CD14-positive monocyte (primary cell): ENCODE data around the gene OLFM1. TPM values are rescaled to one million over a fixed set of nuclear protein-coding genes. Genes with fewer than 3 reads are reported as not detected.

Experiments used
- DNase-seq, 3 donors: peaks; one replicate each; pipeline ENCODE4 v3.0.0-alpha.2; 2011 to 2022
- H2AFZ ChIP-seq: 2 replicates; pipeline ENCODE4 v1.6.0; 2012; ENCODE audit warnings: mild to moderate bottlenecking, low read depth, low read length, inconsistent platforms; ENCODE audit not compliant: insufficient read depth, poor library complexity, severe bottlenecking
- H3K27ac ChIP-seq, 2 donors: 1 replicate in 1 of 2; 2 replicates in 1 of 2; pipeline ENCODE4 v1.5.1; 2012 to 2013; ENCODE audit warnings: low read length in 2 of 2, control low read depth in 1 of 2, inconsistent platforms in 1 of 2, low read depth in 1 of 2, mild to moderate bottlenecking in 1 of 2
- H3K27me3 ChIP-seq, 2 donors: one replicate each; pipeline versions ENCODE4 v1.6.0 to v1.6.1; 2011 to 2013; ENCODE audit warnings: low read length in 2 of 2; ENCODE audit not compliant: control insufficient read depth in 2 of 2, insufficient read depth in 2 of 2
- H3K36me3 ChIP-seq, 2 donors: replicated peaks in 1 of 2; 1 replicate in 1 of 2; 2 replicates in 1 of 2; pipeline versions ENCODE4 v1.5.1 to v1.6.1; 2012 to 2013; ENCODE audit warnings: low read length in 2 of 2, control low read depth in 1 of 2, inconsistent platforms in 1 of 2, mild to moderate bottlenecking in 1 of 2; ENCODE audit not compliant: insufficient read depth in 2 of 2, control insufficient read depth in 1 of 2
- H3K4me1 ChIP-seq, 2 donors: 1 replicate in 1 of 2; 2 replicates in 1 of 2; pipeline versions ENCODE4 v1.5.1 to v1.6.1; 2012 to 2013; ENCODE audit warnings: low read length in 2 of 2, control low read depth in 1 of 2, inconsistent platforms in 1 of 2, mild to moderate bottlenecking in 1 of 2, moderate library complexity in 1 of 2; ENCODE audit not compliant: insufficient read depth in 2 of 2, control insufficient read depth in 1 of 2
- H3K4me2 ChIP-seq: replicated peaks from 2 replicates; pipeline ENCODE3; 2012; ENCODE audit warnings: low read length, moderate library complexity, mild to moderate bottlenecking; ENCODE audit not compliant: poor library complexity, severe bottlenecking; ENCODE audit errors: extremely low read depth
- H3K4me3 ChIP-seq, 3 experiments: fragments of 200-600 bp in 1 of 3; sonication (generic) in 1 of 3; replicated peaks in 1 of 3; 1 replicate in 2 of 3; 2 replicates in 1 of 3; pipeline ENCODE4 v1.5.1; 2011 to 2013; ENCODE audit warnings: low read length in 3 of 3, mild to moderate bottlenecking in 3 of 3, control low read depth in 2 of 3, low read depth in 2 of 3, inconsistent platforms in 1 of 3, moderate library complexity in 1 of 3
- H3K79me2 ChIP-seq: 2 replicates; pipeline ENCODE4 v1.6.0; 2012; ENCODE audit warnings: mild to moderate bottlenecking, control low read depth, inconsistent platforms, low read length, moderate library complexity; ENCODE audit not compliant: insufficient read depth
- H3K9ac ChIP-seq: 2 replicates; pipeline ENCODE4 v1.6.0; 2017; ENCODE audit warnings: low read length, mild to moderate bottlenecking; ENCODE audit not compliant: insufficient read depth, poor library complexity, severe bottlenecking
- H3K9me3 ChIP-seq, 2 donors: replicated peaks in 1 of 2; 1 replicate in 1 of 2; 2 replicates in 1 of 2; pipeline versions ENCODE4 v1.5.1 to v1.6.1; 2012 to 2013; ENCODE audit warnings: low read length in 2 of 2, control low read depth in 1 of 2; ENCODE audit not compliant: control insufficient read depth in 1 of 2, insufficient read depth in 1 of 2
- H4K20me1 ChIP-seq: 2 replicates; pipeline ENCODE4 v1.6.0; 2012; ENCODE audit warnings: mild to moderate bottlenecking, low read length, control low read depth, moderate library complexity; ENCODE audit not compliant: insufficient read depth
- H3K27ac Mint-ChIP-seq, 7 donors: one replicate each; pipeline ENCODE4 v1.8.0; 2020; ENCODE audit warnings: mild to moderate bottlenecking in 7 of 7, mixed read lengths in 7 of 7, moderate library complexity in 6 of 7, inconsistent platforms in 2 of 7
- H3K27me3 Mint-ChIP-seq, 3 donors: one replicate each; pipeline ENCODE4 v1.8.0; 2021 to 2022; ENCODE audit warnings: low read depth in 3 of 3, mild to moderate bottlenecking in 3 of 3, mixed read lengths in 3 of 3, moderate library complexity in 3 of 3, inconsistent platforms in 1 of 3
- H3K36me3 Mint-ChIP-seq, 2 donors: one replicate each; pipeline ENCODE4 v1.8.0; 2020; ENCODE audit warnings: mixed read lengths in 2 of 2, inconsistent platforms in 1 of 2, mild to moderate bottlenecking in 1 of 2
- H3K4me1 Mint-ChIP-seq: one replicate; pipeline ENCODE4 v1.8.0; 2020; ENCODE audit warnings: mild to moderate bottlenecking, mixed read lengths
- H3K4me3 Mint-ChIP-seq, 2 donors: one replicate each; pipeline ENCODE4 v1.8.0; 2020; ENCODE audit warnings: mild to moderate bottlenecking in 2 of 2, mixed read lengths in 2 of 2, moderate library complexity in 1 of 2
- H3K9me3 Mint-ChIP-seq, 7 donors: one replicate each; pipeline ENCODE4 v1.8.0; 2020 to 2022; ENCODE audit warnings: mixed read lengths in 7 of 7, mild to moderate bottlenecking in 6 of 7, moderate library complexity in 6 of 7, inconsistent platforms in 2 of 7
- CTCF ChIP-seq: fragments of 200-600 bp; IDR thresholded peaks from one replicate; pipeline ENCODE4 v1.8.0; 2022; ENCODE audit warnings: antibody characterized with exemption, mild to moderate bottlenecking
- WGBS: methylation state at CpG from one replicate; pipeline ENCODE4 v1.1.5; 2013; ENCODE audit warnings: missing lambda C conversion rate; ENCODE audit not compliant: insufficient coverage; 5-methylcytosine and 5-hydroxymethylcytosine counted together
- intact Hi-C, 2 donors: fragments of 100-400 bp; cut with micrococcal nuclease; formaldehyde crosslinking; loops; one replicate each; pipeline versions ENCODE4 v1.15.0 to v1.15.1; 2023
- polyA plus RNA-seq, 3 donors: library from polyadenylated mRNA; depleted of rRNA in 1 of 3; unstranded in 2 of 3; stranded (reverse) in 1 of 3; fragments of 300-500 nt in 2 of 3; fragments of >200 nt in 1 of 3; fragmentation: Illumina TruSeq in 2 of 3; gene quantifications; 1 replicate in 2 of 3; 2 replicates in 1 of 3; pipeline ENCODE4 v1.2.3, GENCODE V29; 2012 to 2021

OLFM1 gene
- polyA plus RNA-seq, 3 donors, result 7.6 to 10.9 (median 9.4) TPM

GRCh38 chr9:135146241-135146640 is 58.8 kb downstream of the OLFM1 start:
- DNase-seq, result no peak
- no peaks in the 10 kb centered on the region for H3K4me1 ChIP-seq
- no peak overlapping the region for H2AFZ ChIP-seq
- Mint-ChIP-seq H3K36me3 (no peaks in the 10 kb centered on the region), H3K4me3 (no peak overlapping the region), H3K4me1 (no peaks in the 10 kb centered on the region), H3K27me3 (peaks cover 0 to 10% (median 8%) of the 10 kb centered on the region in 3 donors), H3K27ac (no peak overlapping the region), H3K9me3 (peaks cover 2 to 12% (median 6%) of the 10 kb centered on the region in 7 donors)
- H3K9ac ChIP-seq, result no peak overlapping the region
- peaks cover 0 to 8% of the 10 kb centered on the region in 2 donors for H3K9me3 ChIP-seq
- no peaks in the 10 kb centered on the region for H4K20me1 ChIP-seq
- H3K4me2 ChIP-seq, result no peak overlapping the region
- intact Hi-C loops, result no loop called here
- no peak overlapping the region for H3K27ac ChIP-seq
- no peak for TF ChIP-seq CTCF
- no peaks in the 10 kb centered on the region for H3K79me2 ChIP-seq
- no peaks in the 10 kb centered on the region for H3K27me3 ChIP-seq
- H3K4me3 ChIP-seq, result no peak overlapping the region
- no peaks in the 10 kb centered on the region for H3K36me3 ChIP-seq
- WGBS, result 85% methylated on average over 3 of the region's 4 CpGs

DNA sequence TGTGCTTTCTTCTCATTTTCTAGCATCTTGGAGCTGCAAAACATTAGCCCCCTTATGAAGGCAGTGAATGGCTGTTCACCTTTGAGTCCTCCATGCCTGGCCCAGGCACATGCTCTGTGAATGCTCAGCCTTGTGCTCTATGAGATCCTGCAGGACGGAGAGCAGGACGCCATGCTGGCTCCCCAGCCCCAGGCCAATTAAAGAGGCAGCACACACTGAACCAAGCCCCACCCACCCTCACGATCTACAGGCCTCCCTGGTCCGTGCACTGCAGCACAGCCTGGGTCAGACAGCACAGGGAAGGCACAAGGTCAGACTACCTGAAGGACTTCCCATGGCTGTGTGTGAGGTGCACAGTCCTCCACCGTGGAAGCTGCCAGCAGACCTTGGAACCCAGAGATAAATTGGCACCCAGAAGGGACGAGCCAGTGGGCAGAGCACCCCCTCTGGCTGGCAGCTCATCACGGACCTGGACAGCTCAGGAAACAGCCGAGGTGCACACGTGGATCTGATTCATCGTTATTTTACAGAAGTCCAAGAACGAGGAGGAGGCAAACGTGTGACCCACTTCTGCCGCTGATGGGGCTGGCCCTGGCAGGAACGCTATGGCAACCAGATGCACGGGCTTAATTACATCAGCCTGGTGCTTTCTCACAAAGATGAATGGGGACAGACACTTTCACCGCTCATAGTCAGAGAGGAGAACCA is 59.5 kb downstream of the OLFM1 start:
- 78% methylated on average over 14 of the region's 16 CpGs for WGBS
- H3K27ac ChIP-seq, result no peak overlapping the region
- H3K27me3 ChIP-seq, result no peaks in the 10 kb centered on the region
- no peak overlapping the region for H3K27ac Mint-ChIP-seq
- H3K36me3 ChIP-seq, result no peaks in the 10 kb centered on the region
- H3K4me3 ChIP-seq, result no peak overlapping the region
- H3K27me3 Mint-ChIP-seq, result peaks cover 0 to 10% (median 8%) of the 10 kb centered on the region in 3 donors
- no peak overlapping the region for H3K4me2 ChIP-seq
- peaks cover 0 to 8% of the 10 kb centered on the region in 2 donors for H3K9me3 ChIP-seq
- H3K36me3 Mint-ChIP-seq, result no peaks in the 10 kb centered on the region
- no peak overlapping the region for H3K4me3 Mint-ChIP-seq
- no peaks in the 10 kb centered on the region for H3K4me1 ChIP-seq
- H3K4me1 Mint-ChIP-seq, result no peaks in the 10 kb centered on the region
- peaks cover 2 to 17% (median 7%) of the 10 kb centered on the region in 7 donors for H3K9me3 Mint-ChIP-seq
- no peak for TF ChIP-seq CTCF
- no peak overlapping the region for H2AFZ ChIP-seq
- intact Hi-C loops, result no loop called here
- no peak for DNase-seq
- no peaks in the 10 kb centered on the region for H3K79me2 ChIP-seq
- H4K20me1 ChIP-seq, result no peaks in the 10 kb centered on the region
- no peak overlapping the region for H3K9ac ChIP-seq
